SK-N-SH (cell line): Measurements from ENCODE around the gene WDR27. TPM values are rescaled to one million over a fixed set of nuclear protein-coding genes. Genes with fewer than 3 reads are reported as not detected.

Source experiments
- CTCF ChIA-PET: fragments of 300-600, 350-600 bp; formaldehyde crosslinking; extraction: SDS; loops from one replicate; lab custom pipeline; 2021; lab: Yijun Ruan, JAX
- POLR2A ChIA-PET: fragments of 350-600 bp; sonication (Branson Sonifier 250); formaldehyde crosslinking; extraction: SDS; loops from one replicate; lab custom pipeline; 2020; ENCODE audit warnings: antibody characterized with exemption, inconsistent platforms; lab: Yijun Ruan, JAX
- DNase-seq: peaks from one replicate; pipeline ENCODE4 v3.0.0; 2012
- H2AFZ ChIP-seq: fragments of 200-600 bp; sonication (generic); 2 replicates; pipeline ENCODE4 v1.8.1; 2016; ENCODE audit warnings: antibody characterized with exemption, mild to moderate bottlenecking, low read depth
- H3F3A ChIP-seq: fragments of 200-600 bp; sonication (generic); replicated peaks from 2 replicates; pipeline ENCODE3; 2016; ENCODE audit warnings: antibody characterized with exemption, mild to moderate bottlenecking; ENCODE audit not compliant: insufficient read depth
- H3K27ac ChIP-seq, 2 experiments: fragments of 200-500 bp in 1 of 2; fragments of 200-600 bp in 1 of 2; sonication (Bioruptor generic) in 1 of 2; sonication (generic), shearing (Covaris generic) in 1 of 2; 2 replicates each; pipeline versions ENCODE4 v1.5.1 to v1.6.1; 2014 to 2016; ENCODE audit warnings: low read depth in 2 of 2, inconsistent platforms in 1 of 2, low read length in 1 of 2, mild to moderate bottlenecking in 1 of 2, mixed read lengths in 1 of 2
- H3K27me3 ChIP-seq: fragments of 200-600 bp; sonication (generic), shearing (Covaris generic); 2 replicates; pipeline ENCODE4 v1.6.1; 2016; ENCODE audit warnings: mixed run types; ENCODE audit not compliant: insufficient read depth
- H3K36me3 ChIP-seq, 2 experiments: fragments of 200-500 bp in 1 of 2; fragments of 200-600 bp in 1 of 2; sonication (Bioruptor generic) in 1 of 2; sonication (generic) in 1 of 2; replicated peaks in 1 of 2; 2 replicates each; pipeline versions ENCODE3 to v1.5.1; 2014 to 2016; ENCODE audit warnings: low read length in 1 of 2, mild to moderate bottlenecking in 1 of 2; ENCODE audit not compliant: insufficient read depth in 2 of 2, control insufficient read depth in 1 of 2
- H3K4me1 ChIP-seq, 2 experiments: fragments of 200-500 bp in 1 of 2; fragments of 200-600 bp in 1 of 2; sonication (Bioruptor generic) in 1 of 2; sonication (generic), shearing (Covaris generic) in 1 of 2; 2 replicates each; pipeline versions ENCODE4 v1.5.1 to v1.6.1; 2014 to 2016; ENCODE audit warnings: low read depth in 1 of 2, low read length in 1 of 2, mixed run types in 1 of 2; ENCODE audit not compliant: insufficient read depth in 2 of 2, control insufficient read depth in 1 of 2
- H3K4me2 ChIP-seq: fragments of 200-600 bp; sonication (generic), shearing (Covaris generic); 2 replicates; pipeline ENCODE4 v1.6.1; 2017; ENCODE audit warnings: mixed run types
- H3K4me3 ChIP-seq, 2 experiments: fragments of 200-500 bp in 1 of 2; fragments of 200-600 bp in 1 of 2; sonication (Bioruptor generic) in 1 of 2; sonication (generic), shearing (Covaris generic) in 1 of 2; 2 replicates each; pipeline versions ENCODE4 v1.5.1 to v1.8.1; 2014 to 2016; ENCODE audit warnings: low read depth in 2 of 2, inconsistent platforms in 1 of 2, low read length in 1 of 2, mild to moderate bottlenecking in 1 of 2, mixed read lengths in 1 of 2, moderate library complexity in 1 of 2
- H3K79me2 ChIP-seq: fragments of 200-600 bp; sonication (generic); 2 replicates; pipeline ENCODE4 v1.8.1; 2017; ENCODE audit warnings: mild to moderate bottlenecking; ENCODE audit not compliant: insufficient read depth
- H3K9ac ChIP-seq: fragments of 200-600 bp; sonication (generic); 2 replicates; pipeline ENCODE4 v1.6.1; 2017; ENCODE audit warnings: mixed run types
- H3K9me2 ChIP-seq: fragments of 200-600 bp; sonication (generic); 2 replicates; pipeline ENCODE4 v1.6.1; 2017; ENCODE audit warnings: mixed run types
- H3K9me3 ChIP-seq: fragments of 200-600 bp; sonication (generic); 2 replicates; pipeline ENCODE4 v1.6.1; 2017; ENCODE audit warnings: mixed run types, mild to moderate bottlenecking, moderate library complexity
- H4K20me1 ChIP-seq: fragments of 200-600 bp; sonication (generic); 2 replicates; pipeline ENCODE4 v1.6.1; 2017; ENCODE audit warnings: mild to moderate bottlenecking, mixed run types; ENCODE audit not compliant: insufficient read depth
- EP300 ChIP-seq, 2 experiments: IDR thresholded peaks; 2 replicates each; pipeline versions ENCODE4 v1.4.0 to v1.6.1; 2012; ENCODE audit warnings: borderline replicate concordance in 1 of 2, low read depth in 1 of 2, low read length in 1 of 2
- EZH2phosphoT487 ChIP-seq: fragments of 200-600 bp; sonication (generic); IDR thresholded peaks from 2 replicates; pipeline ENCODE4 v1.6.1; 2017; ENCODE audit warnings: low read depth, mixed run types, mild to moderate bottlenecking, antibody characterized with exemption, moderate library complexity, borderline replicate concordance
- FOSL2 ChIP-seq: IDR thresholded peaks from 2 replicates; pipeline ENCODE4 v1.4.0; 2012; ENCODE audit warnings: low read depth, mild to moderate bottlenecking, moderate library complexity, borderline replicate concordance
- FOXJ3 ChIP-seq: sonication (generic); formaldehyde crosslinking; IDR thresholded peaks from 2 replicates; pipeline ENCODE4 v1.5.1; 2020; ENCODE audit warnings: mild to moderate bottlenecking, missing genetic modification reagents
- MEF2A ChIP-seq: IDR thresholded peaks from 2 replicates; pipeline ENCODE4 v1.4.0; 2012; ENCODE audit warnings: low read depth, borderline replicate concordance
- MXI1 ChIP-seq: IDR thresholded peaks from 2 replicates; pipeline ENCODE4 v1.6.1; 2012; ENCODE audit warnings: mild to moderate bottlenecking, low read depth, low read length, improper control_type of control experiment
- NFIC ChIP-seq: IDR thresholded peaks from 2 replicates; pipeline ENCODE4 v1.4.0; 2012; ENCODE audit warnings: borderline replicate concordance
- POLR2AphosphoS5 ChIP-seq: IDR thresholded peaks from 2 replicates; pipeline ENCODE4 v1.6.1; 2012; ENCODE audit warnings: low read depth, low read length
- RCOR1 ChIP-seq: fragments of 150-350 bp; IDR thresholded peaks from 2 replicates; pipeline ENCODE4 v1.6.1; 2017; ENCODE audit warnings: antibody characterized with exemption, low read length
- RXRA ChIP-seq: IDR thresholded peaks from 2 replicates; pipeline ENCODE4 v1.4.0; 2012; ENCODE audit warnings: low read depth, mild to moderate bottlenecking, borderline replicate concordance
- SMC3 ChIP-seq: IDR thresholded peaks from 2 replicates; pipeline ENCODE4 v1.6.1; 2012; ENCODE audit warnings: low read depth, low read length, improper control_type of control experiment
- TCF12 ChIP-seq: IDR thresholded peaks from 2 replicates; pipeline ENCODE4 v1.4.0; 2012
- YY1 ChIP-seq: IDR thresholded peaks from 2 replicates; pipeline ENCODE4 v1.4.0; 2012; ENCODE audit warnings: low read depth, mild to moderate bottlenecking
- WGBS: methylation state at CpG from one replicate; pipeline ENCODE4 v1.1.6; 2017; ENCODE audit warnings: low lambda C conversion rate; 5-methylcytosine and 5-hydroxymethylcytosine counted together
- polyA plus RNA-seq, 3 experiments: library from polyadenylated mRNA; depleted of rRNA; stranded (reverse); fragments of >200 nt; gene quantifications; 2 replicates each; pipeline ENCODE4 v1.2.3, GENCODE V29; 2012
- TF ChIP-seq, protein P1 (sequence below): IDR thresholded peaks from 2 replicates; pipeline ENCODE4 v1.4.0; 2012; ENCODE audit warnings: low read depth, borderline replicate concordance
- TF ChIP-seq, protein P2 (sequence below): IDR thresholded peaks from 2 replicates; pipeline ENCODE4 v1.4.0; 2012; ENCODE audit warnings: low read depth, borderline replicate concordance
- TF ChIP-seq, protein P3 (sequence below): IDR thresholded peaks from 2 replicates; pipeline ENCODE4; 2012

WDR27 gene
- polyA plus RNA-seq, 1 of the 3 experiments (the other 2 are of a cell fraction) = 55.6 TPM

DNA sequence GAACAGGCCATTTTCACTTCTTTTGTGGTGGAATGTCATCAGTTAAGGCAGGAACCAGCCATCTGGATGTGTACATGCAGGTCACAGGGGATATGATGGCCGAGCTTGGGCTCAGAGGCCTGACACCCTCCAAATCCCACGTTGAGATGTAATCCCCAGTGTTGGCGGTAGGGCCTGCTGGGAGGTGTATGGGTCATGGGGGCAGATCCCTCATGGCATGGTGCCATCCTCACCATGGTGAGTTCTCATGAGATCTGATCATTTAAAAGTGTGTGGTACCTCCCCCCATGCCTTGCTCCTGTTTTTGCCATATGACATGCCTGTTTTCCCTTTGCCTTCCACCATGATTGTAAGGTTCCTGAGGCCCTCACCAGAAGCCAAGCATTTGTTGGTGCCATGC lies 26.8 kb downstream of the WDR27 start:
- no peaks in the 10 kb centered on the region for H3F3A ChIP-seq
- no peaks in the 10 kb centered on the region for H3K9me3 ChIP-seq
- TF ChIP-seq NFIC = no peak
- no peak for TF ChIP-seq TCF12
- no peak for TF ChIP-seq RCOR1
- TF ChIP-seq, protein P1, sequence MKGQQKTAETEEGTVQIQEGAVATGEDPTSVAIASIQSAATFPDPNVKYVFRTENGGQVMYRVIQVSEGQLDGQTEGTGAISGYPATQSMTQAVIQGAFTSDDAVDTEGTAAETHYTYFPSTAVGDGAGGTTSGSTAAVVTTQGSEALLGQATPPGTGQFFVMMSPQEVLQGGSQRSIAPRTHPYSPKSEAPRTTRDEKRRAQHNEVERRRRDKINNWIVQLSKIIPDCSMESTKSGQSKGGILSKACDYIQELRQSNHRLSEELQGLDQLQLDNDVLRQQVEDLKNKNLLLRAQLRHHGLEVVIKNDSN = no peak
- TF ChIP-seq MXI1 = no peak
- TF ChIP-seq, all 33 proteins: peak for 0
- Histone ChIP-seq H3K9me2 (no peaks in the 10 kb centered on the region), H2AFZ (no peak overlapping the region), H3K79me2 (no peaks in the 10 kb centered on the region), H3K4me2 (no peak overlapping the region), H3K36me3 (peaks cover 7 to 52% of the 10 kb centered on the region in 2 experiments), H3K4me1 (no peaks in the 10 kb centered on the region), H4K20me1 (no peaks in the 10 kb centered on the region), H3K27me3 (no peaks in the 10 kb centered on the region), H3K4me3 (no peak overlapping the region), H3K9ac (no peak overlapping the region), H3K27ac (no peak overlapping the region)
- ChIA-PET POLR2A (no interaction called here), CTCF (no interaction called here)
- no peak for DNase-seq
- WGBS = 100% methylated on average over 1 of the region's 3 CpGs

DNA sequence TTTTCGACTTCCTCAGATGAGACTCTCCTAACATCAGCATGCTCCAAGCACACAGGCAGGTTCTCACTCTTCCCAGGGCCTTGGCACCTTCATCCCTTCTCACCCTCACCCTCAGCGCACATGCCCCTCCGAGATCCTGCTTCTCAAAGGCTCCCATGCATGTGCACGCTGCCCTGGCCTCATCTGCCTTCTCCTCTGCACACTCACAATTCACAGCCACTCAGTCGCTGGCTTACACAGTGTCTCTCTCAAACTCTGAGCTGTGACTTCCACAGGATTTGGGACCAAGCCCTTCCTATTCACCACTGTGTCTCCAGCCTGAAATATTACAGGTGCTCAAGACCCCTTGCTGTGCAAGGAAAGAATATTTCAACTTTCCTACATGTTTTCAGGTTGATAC lies 30.3 kb downstream of the WDR27 start:
- no peaks in the 10 kb centered on the region for H3K9me2 ChIP-seq
- no peak overlapping the region for H3K27ac ChIP-seq
- H3K9me3 ChIP-seq = no peaks in the 10 kb centered on the region
- no peaks in the 10 kb centered on the region for H4K20me1 ChIP-seq
- H3K9ac ChIP-seq = no peak overlapping the region
- TF ChIP-seq YY1 (no peak), FOXJ3 (CRISPR knock-in tag) (no peak), NFIC (no peak), RXRA (no peak), EP300 (IDR thresholded peaks at IDR 0.05; ENCODE audit: borderline replicate concordance in 1 of 2, low read depth in 1 of 2, low read length in 1 of 2) (no peak), POLR2AphosphoS5 (no peak), FOSL2 (no peak), SMC3 (no peak), EZH2phosphoT487 (no peak), MEF2A (no peak)
- TF ChIP-seq, protein P2, sequence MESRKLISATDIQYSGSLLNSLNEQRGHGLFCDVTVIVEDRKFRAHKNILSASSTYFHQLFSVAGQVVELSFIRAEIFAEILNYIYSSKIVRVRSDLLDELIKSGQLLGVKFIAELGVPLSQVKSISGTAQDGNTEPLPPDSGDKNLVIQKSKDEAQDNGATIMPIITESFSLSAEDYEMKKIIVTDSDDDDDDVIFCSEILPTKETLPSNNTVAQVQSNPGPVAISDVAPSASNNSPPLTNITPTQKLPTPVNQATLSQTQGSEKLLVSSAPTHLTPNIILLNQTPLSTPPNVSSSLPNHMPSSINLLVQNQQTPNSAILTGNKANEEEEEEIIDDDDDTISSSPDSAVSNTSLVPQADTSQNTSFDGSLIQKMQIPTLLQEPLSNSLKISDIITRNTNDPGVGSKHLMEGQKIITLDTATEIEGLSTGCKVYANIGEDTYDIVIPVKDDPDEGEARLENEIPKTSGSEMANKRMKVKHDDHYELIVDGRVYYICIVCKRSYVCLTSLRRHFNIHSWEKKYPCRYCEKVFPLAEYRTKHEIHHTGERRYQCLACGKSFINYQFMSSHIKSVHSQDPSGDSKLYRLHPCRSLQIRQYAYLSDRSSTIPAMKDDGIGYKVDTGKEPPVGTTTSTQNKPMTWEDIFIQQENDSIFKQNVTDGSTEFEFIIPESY = no peak
- TF ChIP-seq, protein P3, sequence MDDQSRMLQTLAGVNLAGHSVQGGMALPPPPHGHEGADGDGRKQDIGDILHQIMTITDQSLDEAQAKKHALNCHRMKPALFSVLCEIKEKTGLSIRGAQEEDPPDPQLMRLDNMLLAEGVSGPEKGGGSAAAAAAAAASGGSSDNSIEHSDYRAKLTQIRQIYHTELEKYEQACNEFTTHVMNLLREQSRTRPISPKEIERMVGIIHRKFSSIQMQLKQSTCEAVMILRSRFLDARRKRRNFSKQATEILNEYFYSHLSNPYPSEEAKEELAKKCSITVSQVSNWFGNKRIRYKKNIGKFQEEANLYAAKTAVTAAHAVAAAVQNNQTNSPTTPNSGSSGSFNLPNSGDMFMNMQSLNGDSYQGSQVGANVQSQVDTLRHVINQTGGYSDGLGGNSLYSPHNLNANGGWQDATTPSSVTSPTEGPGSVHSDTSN = no peak
- TF ChIP-seq, all 33 proteins: peak for 0
- H3K27me3 ChIP-seq = no peaks in the 10 kb centered on the region
- H3K79me2 ChIP-seq = no peaks in the 10 kb centered on the region
- no peak overlapping the region for H2AFZ ChIP-seq
- no peaks in the 10 kb centered on the region for H3F3A ChIP-seq
- H3K36me3 ChIP-seq = peaks cover 4 to 62% of the 10 kb centered on the region in 2 experiments
- WGBS = 94% methylated on average over 5 of the region's 5 CpGs
- CTCF ChIA-PET = no interaction called here
- H3K4me3 ChIP-seq = no peak overlapping the region
- POLR2A ChIA-PET = no interaction called here
- no peak overlapping the region for H3K4me2 ChIP-seq
- no peaks in the 10 kb centered on the region for H3K4me1 ChIP-seq
- DNase-seq = no peak
